Panc1 (cell line): ENCODE measurements around the gene SERPIND1. TPM values are rescaled to one million over a fixed set of nuclear protein-coding genes. Genes with fewer than 3 reads are reported as not detected.

Experiments used
- ATAC-seq: fragments of 200-7000 bp; cut with Tn5 transposase; 2 replicates; pipeline ENCODE4 v1.9.1; 2020; ENCODE audit warnings: mild to moderate bottlenecking, moderate library complexity
- BruUV-seq: library from RNA; stranded (reverse); fragments of 400-500 nt; replicated peaks from 2 replicates; lab custom pipeline; 2021; lab: Mats Ljungman, UMichigan
- CTCF ChIA-PET: fragments of 300-600 bp; sonication (Branson Sonifier 250); formaldehyde crosslinking; loops from one replicate; lab custom pipeline; 2022; ENCODE audit warnings: antibody characterized with exemption; lab: Charles Lee
- POLR2A ChIA-PET: fragments of 300-600 bp; sonication (Branson Sonifier 250); formaldehyde crosslinking; loops from one replicate; lab custom pipeline; 2022; ENCODE audit warnings: antibody characterized with exemption; lab: Charles Lee
- DNase-seq: peaks from one replicate; pipeline ENCODE4 v3.0.0-alpha.2; 2010; ENCODE audit warnings: low read depth, low spot score
- H3K27ac ChIP-seq: 2 replicates; pipeline ENCODE4 v1.5.1; 2011; ENCODE audit warnings: mild to moderate bottlenecking, low read length, inconsistent platforms
- H3K27me3 ChIP-seq: fragments of 200-500 bp; sonication (Bioruptor generic); 2 replicates; pipeline ENCODE4 v1.6.0; 2014; ENCODE audit warnings: low read length, inconsistent platforms; ENCODE audit not compliant: control insufficient read depth, insufficient read depth
- H3K36me3 ChIP-seq: fragments of 200-500 bp; sonication (Bioruptor generic); 2 replicates; pipeline ENCODE4 v1.5.1; 2014; ENCODE audit warnings: inconsistent platforms, mild to moderate bottlenecking, low read length, moderate library complexity; ENCODE audit not compliant: control insufficient read depth, insufficient read depth
- H3K4me1 ChIP-seq: 2 replicates; pipeline ENCODE4 v1.5.1; 2011; ENCODE audit warnings: inconsistent platforms, mild to moderate bottlenecking, low read length, moderate library complexity; ENCODE audit not compliant: control insufficient read depth, insufficient read depth
- H3K4me3 ChIP-seq, 2 experiments: 2 replicates each; pipeline ENCODE4 v1.5.1; 2011 to 2012; ENCODE audit warnings: low read depth in 2 of 2, low read length in 2 of 2, mild to moderate bottlenecking in 2 of 2, inconsistent platforms in 1 of 2, moderate library complexity in 1 of 2
- H3K9me3 ChIP-seq: fragments of 200-500 bp; sonication (Bioruptor generic); 2 replicates; pipeline ENCODE4 v1.5.1; 2014; ENCODE audit warnings: low read depth, mild to moderate bottlenecking, inconsistent platforms, low read length, moderate library complexity; ENCODE audit not compliant: control insufficient read depth, insufficient read depth
- POLR2AphosphoS5 ChIP-seq: IDR thresholded peaks from 2 replicates; pipeline ENCODE4 v1.6.1; 2012; ENCODE audit warnings: mild to moderate bottlenecking, low read depth, low read length, moderate library complexity
- SIN3A ChIP-seq: IDR thresholded peaks from 2 replicates; pipeline ENCODE4 v1.6.1; 2012; ENCODE audit warnings: low read depth, mild to moderate bottlenecking, low read length, moderate library complexity, borderline replicate concordance; ENCODE audit not compliant: insufficient read depth
- TCF7L2 ChIP-seq: IDR thresholded peaks from 2 replicates; pipeline ENCODE4 v1.6.1; 2011; ENCODE audit warnings: mild to moderate bottlenecking, low read depth, low read length, inconsistent platforms
- in situ Hi-C: cut with HindIII; loops from 2 replicates; pipeline ENCODE4 v1.10.0; 2016; ENCODE audit warnings: low sequenced_read_pairs, low pct_unique_long_range_greater_than_20kb
- intact Hi-C: fragments of 100-400 bp; cut with micrococcal nuclease; formaldehyde crosslinking; loops from one replicate; pipeline ENCODE4 v1.10.0; 2022; ENCODE audit not compliant: unreplicated experiment
- total RNA-seq: library from RNA; stranded (reverse); gene quantifications from one replicate; pipeline ENCODE4 v1.2.1, GENCODE V29; 2021; ENCODE audit not compliant: unreplicated experiment
- TF ChIP-seq, protein P1 (sequence below): fragments of 450-650 bp; IDR thresholded peaks from 2 replicates; pipeline ENCODE4 v1.5.1; 2017; ENCODE audit warnings: mild to moderate bottlenecking
- TF ChIP-seq, protein P2 (sequence below), 2 experiments: IDR thresholded peaks; 2 replicates each; pipeline ENCODE4 v1.6.1; 2011 to 2012; ENCODE audit warnings: low read depth in 2 of 2, control low read depth in 1 of 2, low read length in 1 of 2, mild to moderate bottlenecking in 1 of 2, moderate library complexity in 1 of 2; ENCODE audit not compliant: insufficient read depth in 1 of 2

SERPIND1 gene
- total RNA-seq, 1 experiment from 2014 or later: 0.18 TPM

DNA sequence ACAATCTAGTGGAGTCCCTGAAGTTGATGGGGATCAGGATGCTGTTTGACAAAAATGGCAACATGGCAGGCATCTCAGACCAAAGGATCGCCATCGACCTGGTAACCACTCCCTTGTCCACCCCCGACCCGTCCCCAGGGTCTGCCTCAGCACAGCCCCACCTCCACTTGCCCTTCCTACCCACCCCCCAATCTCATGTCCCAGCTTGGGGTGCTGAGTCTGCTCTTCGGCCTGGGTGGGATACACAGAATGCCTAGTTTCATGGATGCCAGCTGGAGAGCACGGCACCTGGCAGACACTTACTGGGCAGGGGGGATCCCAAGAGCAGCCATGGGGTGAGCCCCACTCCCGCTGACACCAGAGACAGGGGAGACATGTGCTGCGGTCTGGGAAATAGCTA is 12.1 kb downstream of the SERPIND1 start:
- CTCF ChIA-PET: no interaction called here
- intact Hi-C loops: no loop called here

DNA sequence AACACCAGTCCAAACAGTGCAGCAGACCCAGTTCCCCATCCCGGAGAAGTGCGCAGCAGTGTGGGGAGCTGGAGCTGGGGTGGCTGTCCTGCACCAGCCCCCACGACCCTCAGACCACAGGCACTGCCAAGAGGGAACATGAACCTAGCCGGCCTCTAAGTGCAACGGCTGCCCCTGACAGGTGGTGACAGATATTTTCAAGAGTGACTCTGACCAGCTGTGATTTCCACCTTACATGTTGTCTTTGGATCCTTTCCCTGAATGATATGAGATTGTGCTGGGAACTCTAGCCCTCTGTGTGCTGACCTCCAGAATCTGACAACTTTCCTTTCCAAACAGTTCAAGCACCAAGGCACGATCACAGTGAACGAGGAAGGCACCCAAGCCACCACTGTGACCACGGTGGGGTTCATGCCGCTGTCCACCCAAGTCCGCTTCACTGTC is 12.6 kb downstream of the SERPIND1 start:
- H3K27me3 ChIP-seq: no peaks in the 10 kb centered on the region
- TF ChIP-seq TCF7L2 (no peak), SIN3A (no peak), POLR2AphosphoS5 (no peak)
- TF ChIP-seq, protein P1, sequence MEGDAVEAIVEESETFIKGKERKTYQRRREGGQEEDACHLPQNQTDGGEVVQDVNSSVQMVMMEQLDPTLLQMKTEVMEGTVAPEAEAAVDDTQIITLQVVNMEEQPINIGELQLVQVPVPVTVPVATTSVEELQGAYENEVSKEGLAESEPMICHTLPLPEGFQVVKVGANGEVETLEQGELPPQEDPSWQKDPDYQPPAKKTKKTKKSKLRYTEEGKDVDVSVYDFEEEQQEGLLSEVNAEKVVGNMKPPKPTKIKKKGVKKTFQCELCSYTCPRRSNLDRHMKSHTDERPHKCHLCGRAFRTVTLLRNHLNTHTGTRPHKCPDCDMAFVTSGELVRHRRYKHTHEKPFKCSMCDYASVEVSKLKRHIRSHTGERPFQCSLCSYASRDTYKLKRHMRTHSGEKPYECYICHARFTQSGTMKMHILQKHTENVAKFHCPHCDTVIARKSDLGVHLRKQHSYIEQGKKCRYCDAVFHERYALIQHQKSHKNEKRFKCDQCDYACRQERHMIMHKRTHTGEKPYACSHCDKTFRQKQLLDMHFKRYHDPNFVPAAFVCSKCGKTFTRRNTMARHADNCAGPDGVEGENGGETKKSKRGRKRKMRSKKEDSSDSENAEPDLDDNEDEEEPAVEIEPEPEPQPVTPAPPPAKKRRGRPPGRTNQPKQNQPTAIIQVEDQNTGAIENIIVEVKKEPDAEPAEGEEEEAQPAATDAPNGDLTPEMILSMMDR: no peak
- TF ChIP-seq, protein P2, sequence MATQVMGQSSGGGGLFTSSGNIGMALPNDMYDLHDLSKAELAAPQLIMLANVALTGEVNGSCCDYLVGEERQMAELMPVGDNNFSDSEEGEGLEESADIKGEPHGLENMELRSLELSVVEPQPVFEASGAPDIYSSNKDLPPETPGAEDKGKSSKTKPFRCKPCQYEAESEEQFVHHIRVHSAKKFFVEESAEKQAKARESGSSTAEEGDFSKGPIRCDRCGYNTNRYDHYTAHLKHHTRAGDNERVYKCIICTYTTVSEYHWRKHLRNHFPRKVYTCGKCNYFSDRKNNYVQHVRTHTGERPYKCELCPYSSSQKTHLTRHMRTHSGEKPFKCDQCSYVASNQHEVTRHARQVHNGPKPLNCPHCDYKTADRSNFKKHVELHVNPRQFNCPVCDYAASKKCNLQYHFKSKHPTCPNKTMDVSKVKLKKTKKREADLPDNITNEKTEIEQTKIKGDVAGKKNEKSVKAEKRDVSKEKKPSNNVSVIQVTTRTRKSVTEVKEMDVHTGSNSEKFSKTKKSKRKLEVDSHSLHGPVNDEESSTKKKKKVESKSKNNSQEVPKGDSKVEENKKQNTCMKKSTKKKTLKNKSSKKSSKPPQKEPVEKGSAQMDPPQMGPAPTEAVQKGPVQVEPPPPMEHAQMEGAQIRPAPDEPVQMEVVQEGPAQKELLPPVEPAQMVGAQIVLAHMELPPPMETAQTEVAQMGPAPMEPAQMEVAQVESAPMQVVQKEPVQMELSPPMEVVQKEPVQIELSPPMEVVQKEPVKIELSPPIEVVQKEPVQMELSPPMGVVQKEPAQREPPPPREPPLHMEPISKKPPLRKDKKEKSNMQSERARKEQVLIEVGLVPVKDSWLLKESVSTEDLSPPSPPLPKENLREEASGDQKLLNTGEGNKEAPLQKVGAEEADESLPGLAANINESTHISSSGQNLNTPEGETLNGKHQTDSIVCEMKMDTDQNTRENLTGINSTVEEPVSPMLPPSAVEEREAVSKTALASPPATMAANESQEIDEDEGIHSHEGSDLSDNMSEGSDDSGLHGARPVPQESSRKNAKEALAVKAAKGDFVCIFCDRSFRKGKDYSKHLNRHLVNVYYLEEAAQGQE (IDR thresholded peaks at IDR 0.05; ENCODE audit: insufficient read depth in 1 of 2, low read depth in 2 of 2, low read length in 1 of 2): no peak
- DNase-seq: no peak
- ChIA-PET CTCF (no interaction called here), POLR2A (no interaction called here)
- no peaks in the 10 kb centered on the region for H3K9me3 ChIP-seq
- no peaks in the 10 kb centered on the region for H3K36me3 ChIP-seq
- H3K4me1 ChIP-seq: no peaks in the 10 kb centered on the region
- intact Hi-C loops: no loop called here
- H3K4me3 ChIP-seq: no peak overlapping the region
- no peak overlapping the region for H3K27ac ChIP-seq
- ATAC-seq: no peak
- in situ Hi-C loops: no loop called here
- no TSS peak for BruUV-seq

More for the DNA sequence above, 12.1 kb downstream of the SERPIND1 start:
- no peak overlapping the region for H3K27ac ChIP-seq
- no peaks in the 10 kb centered on the region for H3K4me1 ChIP-seq
- H3K36me3 ChIP-seq: no peaks in the 10 kb centered on the region
- TF ChIP-seq SIN3A (no peak), TCF7L2 (no peak), POLR2AphosphoS5 (no peak)
- TF ChIP-seq, protein P2 (IDR thresholded peaks at IDR 0.05; ENCODE audit: insufficient read depth in 1 of 2, low read depth in 2 of 2, low read length in 1 of 2): no peak
- TF ChIP-seq, protein P1: no peak
- in situ Hi-C loops: no loop called here
- ATAC-seq (no peak), DNase-seq (no peak)
- H3K4me3 ChIP-seq: no peak overlapping the region
- no peaks in the 10 kb centered on the region for H3K27me3 ChIP-seq
- POLR2A ChIA-PET: no interaction called here
- no TSS peak for BruUV-seq
- no peaks in the 10 kb centered on the region for H3K9me3 ChIP-seq
